Measurements from ENCODE around the gene SHROOM2. TPM values are rescaled to one million over a fixed set of nuclear protein-coding genes. Genes with fewer than 3 reads are reported as not detected.
"Not testable (repeated sequence)": the region's sequence is repeated elsewhere in the genome, so short reads cannot be mapped to it uniquely, and the experiment has no call there.

SHROOM2 gene
- total RNA-seq, 1 experiment from 2014 or later = 14.2 TPM

- Histone ChIP-seq H3K9me3 (no peaks in the 10 kb centered on the region), H3K27me3 (replicated peaks; ENCODE audit: control insufficient read depth, insufficient read depth, low read length) (no peaks in the 10 kb centered on the region), H3K36me3 (ENCODE audit: control insufficient read depth, insufficient read depth, low read length) (no peaks in the 10 kb centered on the region), H3K4me3 (ENCODE audit: low read depth, low read length) (no peak within 1 kb of the TSS), H3K4me1 (no peaks in the 10 kb centered on the region)
- H3K27ac Mint-ChIP-seq (ENCODE audit: unreplicated experiment) = no peak within 1 kb of the TSS
- no peak within 1 kb of the TSS for H3K4me3 Mint-ChIP-seq (ENCODE audit: unreplicated experiment)
- TF ChIP-seq CTCF (IDR thresholded peaks at IDR 0.05; ENCODE audit: insufficient read depth in 1 of 2, low read depth in 1 of 2, low read length in 1 of 2, severe bottlenecking in 1 of 2, unreplicated experiment in 1 of 2) = no peak
- intact Hi-C loops (cut with micrococcal nuclease; ENCODE audit: unreplicated experiment) = no loop called here
- no peak for DNase-seq
- no peaks in the 10 kb centered on the region for H3K36me3 Mint-ChIP-seq (ENCODE audit: insufficient read depth, unreplicated experiment)
- no peaks in the 10 kb centered on the region for H3K27me3 Mint-ChIP-seq (ENCODE audit: insufficient read depth, unreplicated experiment)
- H3K4me1 Mint-ChIP-seq (ENCODE audit: low read depth, unreplicated experiment) = no peaks in the 10 kb centered on the region
- H3K9me3 Mint-ChIP-seq (ENCODE audit: unreplicated experiment) = no peaks in the 10 kb centered on the region
- ChIA-PET CTCF (no interaction called here), POLR2A (no interaction called here)
- BruUV-seq (replicated peaks) = no TSS peak
These were observed 20.5 kb upstream of the SHROOM2 start, which contains the start of gene GPR143 for GRCh38 chrX:9765737-9766097. Gene GPR143, minus strand, starts transcription at chrX:9765847. Its CDS starts 30 bp downstream, at chrX:9765817.

- Mint-ChIP-seq H3K9me3 (ENCODE audit: unreplicated experiment) (no peaks in the 10 kb centered on the region), H3K4me1 (ENCODE audit: low read depth, unreplicated experiment) (no peaks in the 10 kb centered on the region), H3K4me3 (ENCODE audit: unreplicated experiment) (no peak overlapping the region), H3K36me3 (ENCODE audit: insufficient read depth, unreplicated experiment) (no peaks in the 10 kb centered on the region), H3K27ac (ENCODE audit: unreplicated experiment) (no peak overlapping the region), H3K27me3 (ENCODE audit: insufficient read depth, unreplicated experiment) (no peaks in the 10 kb centered on the region)
- no peak for TF ChIP-seq CTCF (IDR thresholded peaks at IDR 0.05; ENCODE audit: insufficient read depth in 1 of 2, low read depth in 1 of 2, low read length in 1 of 2, severe bottlenecking in 1 of 2, unreplicated experiment in 1 of 2)
- Histone ChIP-seq H3K9me3 (no peaks in the 10 kb centered on the region), H3K4me1 (no peaks in the 10 kb centered on the region), H3K36me3 (ENCODE audit: control insufficient read depth, insufficient read depth, low read length) (no peaks in the 10 kb centered on the region), H3K27me3 (replicated peaks; ENCODE audit: control insufficient read depth, insufficient read depth, low read length) (no peaks in the 10 kb centered on the region), H3K4me3 (ENCODE audit: low read depth, low read length) (no peak overlapping the region)
- ChIA-PET CTCF (no interaction called here), POLR2A (no interaction called here)
- DNase-seq = no peak
- no TSS peak for BruUV-seq (replicated peaks)
- intact Hi-C loops (cut with micrococcal nuclease; ENCODE audit: unreplicated experiment) = no loop called here
These were observed 18.9 kb upstream of the SHROOM2 start for GRCh38 chrX:9767375-9767774.

GRCh38 chrX:9768321-9768839 lies 17.8 kb upstream of the SHROOM2 start:
- H3K9me3 ChIP-seq; H3K4me3 ChIP-seq (ENCODE audit: low read depth, low read length); intact Hi-C loops (cut with micrococcal nuclease; ENCODE audit: unreplicated experiment); H3K27me3 Mint-ChIP-seq (ENCODE audit: insufficient read depth, unreplicated experiment); H3K9me3 Mint-ChIP-seq (ENCODE audit: unreplicated experiment); H3K27me3 ChIP-seq (replicated peaks; ENCODE audit: control insufficient read depth, insufficient read depth, low read length); POLR2A ChIA-PET; BruUV-seq (replicated peaks); CTCF ChIA-PET; H3K36me3 Mint-ChIP-seq (ENCODE audit: insufficient read depth, unreplicated experiment); H3K4me3 Mint-ChIP-seq (ENCODE audit: unreplicated experiment); H3K4me1 Mint-ChIP-seq (ENCODE audit: low read depth, unreplicated experiment); H3K36me3 ChIP-seq (ENCODE audit: control insufficient read depth, insufficient read depth, low read length); H3K27ac Mint-ChIP-seq (ENCODE audit: unreplicated experiment); DNase-seq; H3K4me1 ChIP-seq: not testable (repeated sequence)

- no peaks in the 10 kb centered on the region for H3K4me1 Mint-ChIP-seq (ENCODE audit: low read depth, unreplicated experiment)
- H3K27me3 Mint-ChIP-seq (ENCODE audit: insufficient read depth, unreplicated experiment) = no peaks in the 10 kb centered on the region
- ChIA-PET POLR2A (no interaction called here), CTCF (no interaction called here)
- H3K27ac Mint-ChIP-seq (ENCODE audit: unreplicated experiment) = no peak overlapping the region
- intact Hi-C loops (cut with micrococcal nuclease; ENCODE audit: unreplicated experiment) = no loop called here
- H3K4me1 ChIP-seq = no peaks in the 10 kb centered on the region
- no peaks in the 10 kb centered on the region for H3K36me3 Mint-ChIP-seq (ENCODE audit: insufficient read depth, unreplicated experiment)
- no peaks in the 10 kb centered on the region for H3K9me3 Mint-ChIP-seq (ENCODE audit: unreplicated experiment)
- no peaks in the 10 kb centered on the region for H3K27me3 ChIP-seq (replicated peaks; ENCODE audit: control insufficient read depth, insufficient read depth, low read length)
- TF ChIP-seq CTCF (IDR thresholded peaks at IDR 0.05; ENCODE audit: insufficient read depth in 1 of 2, low read depth in 1 of 2, low read length in 1 of 2, severe bottlenecking in 1 of 2, unreplicated experiment in 1 of 2) = no peak
- BruUV-seq (replicated peaks) = no TSS peak
- H3K4me3 ChIP-seq (ENCODE audit: low read depth, low read length) = no peak overlapping the region
- no peaks in the 10 kb centered on the region for H3K36me3 ChIP-seq (ENCODE audit: control insufficient read depth, insufficient read depth, low read length)
- DNase-seq = no peak
- no peaks in the 10 kb centered on the region for H3K9me3 ChIP-seq
- no peak overlapping the region for H3K4me3 Mint-ChIP-seq (ENCODE audit: unreplicated experiment)
These were observed 15.9 kb upstream of the SHROOM2 start for GRCh38 chrX:9770319-9770718.
